BLaER1 treated with 17β-estradiol and CSF1 and Interleukin-3, amounts not matched to agents 10 nM and 100 nM (cell line): ENCODE measurements around the gene SORCS2.

Experiments used
- H3K27ac ChIP-seq, 11 experiments: shearing (Covaris generic); formaldehyde crosslinking; 2 replicates each; pipeline ENCODE4 v1.8.1; 2022
- H3K27me3 ChIP-seq, 11 experiments: shearing (Covaris generic); formaldehyde crosslinking; 2 replicates each; pipeline ENCODE4 v1.8.1; 2022
- H3K36me3 ChIP-seq, 11 experiments: shearing (Covaris generic); formaldehyde crosslinking; 2 replicates each; pipeline ENCODE4 v1.8.1; 2022
- H3K4me1 ChIP-seq, 10 experiments: shearing (Covaris generic); formaldehyde crosslinking; 2 replicates each; pipeline ENCODE4 v1.8.1; 2022
- H3K4me2 ChIP-seq, 11 experiments: shearing (Covaris generic); formaldehyde crosslinking; 2 replicates each; pipeline ENCODE4 v1.8.1; 2022
- H3K4me3 ChIP-seq, 10 experiments: shearing (Covaris generic); formaldehyde crosslinking; 2 replicates each; pipeline ENCODE4 v1.8.1; 2022
- H3K9ac ChIP-seq, 11 experiments: shearing (Covaris generic); formaldehyde crosslinking; 2 replicates each; pipeline ENCODE4 v1.8.1; 2022
- H3K9me3 ChIP-seq, 11 experiments: shearing (Covaris generic); formaldehyde crosslinking; replicated peaks in 1 of 11; 2 replicates each; pipeline ENCODE4 v1.8.1; 2022
- H4K20me1 ChIP-seq, 11 experiments: shearing (Covaris generic); formaldehyde crosslinking; 2 replicates each; pipeline ENCODE4 v1.8.1; 2022
- Cebpa-rat ChIP-seq, 11 experiments: shearing (Covaris generic); IDR thresholded peaks; 2 replicates each; pipeline ENCODE4 v1.8.1; 2022

Gene SORCS2

GRCh38 chr4:7167706-7168105, 24.6 kb upstream of the SORCS2 start:
- Histone ChIP-seq H3K4me1 (peaks cover 17 to 100% (median 95%) of the 10 kb centered on the region in 10 experiments), H4K20me1 (no peaks in the 10 kb centered on the region; a peak in 1 of 22 replicates), H3K4me2 (peak overlapping the region in 8 of 11 experiments; percentile 4 to 89 (median 78); a peak in 12 of 22 replicates), H3K27me3 (no peaks in the 10 kb centered on the region), H3K27ac (no peak overlapping the region; a peak in 1 of 22 replicates), H3K36me3 (no peaks in the 10 kb centered on the region), H3K4me3 (no peak overlapping the region), H3K9ac (0 out of 22 replicates have a peak overlapping the region, but pooled peaks of 1 of the 11 experiments have one; percentile 17), H3K9me3 (no peaks in the 10 kb centered on the region)
- TF ChIP-seq Cebpa-rat (IDR thresholded peaks at IDR 0.05): no peak

DNA sequence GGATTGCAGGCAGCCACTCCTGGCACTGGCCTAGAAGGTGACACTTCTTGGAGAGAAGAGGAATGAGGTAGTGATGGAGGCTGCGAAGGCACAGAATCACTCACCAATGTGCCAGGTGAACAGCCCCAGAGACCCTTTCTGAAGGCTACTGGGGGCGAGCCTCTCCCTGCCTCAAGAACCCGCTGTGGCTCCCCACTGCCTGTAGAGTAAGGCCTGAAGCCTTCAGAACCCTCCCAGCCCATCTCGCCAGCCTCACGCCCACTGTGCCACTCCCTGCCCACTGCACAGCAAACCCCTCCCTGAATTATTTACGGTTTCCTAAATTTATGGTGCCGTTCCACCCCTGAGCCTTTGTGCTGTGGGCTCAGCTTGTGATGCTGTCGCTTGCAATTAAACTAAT, 24.2 kb upstream of the SORCS2 start:
- H3K27me3 ChIP-seq: no peaks in the 10 kb centered on the region
- no peak for TF ChIP-seq Cebpa-rat (IDR thresholded peaks at IDR 0.05)
- H3K4me1 ChIP-seq: peaks cover 17 to 100% (median 93%) of the 10 kb centered on the region in 10 experiments
- peak overlapping the region in 7 of 11 experiments; percentile 71 to 89 (median 78); a peak in 14 of 22 replicates for H3K4me2 ChIP-seq
- H3K36me3 ChIP-seq: no peaks in the 10 kb centered on the region
- 0 out of 22 replicates have a peak overlapping the region, but pooled peaks of 1 of the 11 experiments have one; percentile 27 for H3K9ac ChIP-seq
- H3K27ac ChIP-seq: peak overlapping the region in 5 of 11 experiments; percentile 6 to 68 (median 64); a peak in 7 of 22 replicates
- no peak overlapping the region for H3K4me3 ChIP-seq
- no peaks in the 10 kb centered on the region; a peak in 1 of 22 replicates for H4K20me1 ChIP-seq
- H3K9me3 ChIP-seq: no peaks in the 10 kb centered on the region

DNA sequence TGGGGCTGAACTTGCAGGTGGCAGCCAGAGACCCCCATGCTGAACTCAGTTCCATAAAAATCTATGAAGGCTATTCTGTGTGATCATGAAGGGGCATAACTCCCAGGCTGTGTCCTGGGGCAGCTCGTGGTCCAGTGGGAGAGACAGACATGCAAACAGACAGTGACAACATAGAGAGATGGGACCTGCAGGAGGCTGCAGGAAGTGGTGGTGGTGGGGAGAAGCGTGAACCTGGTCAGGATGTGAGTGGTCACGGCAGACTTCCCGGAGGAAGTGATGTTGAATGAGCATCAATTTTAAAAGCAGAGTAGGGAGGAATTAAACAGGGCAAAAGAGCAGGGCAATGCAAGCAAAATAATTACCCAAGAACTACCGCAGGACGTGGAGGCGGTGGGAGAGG, 23.2 kb upstream of the SORCS2 start:
- Histone ChIP-seq H3K4me2 (peak overlapping the region; percentile 24 to 89 (median 72)), H4K20me1 (no peaks in the 10 kb centered on the region; a peak in 1 of 22 replicates), H3K27me3 (no peaks in the 10 kb centered on the region), H3K4me3 (peak overlapping the region in 1 of 10 experiments; percentile 2; a peak in 1 of 20 replicates), H3K27ac (peak overlapping the region in 6 of 11 experiments; percentile 6 to 68 (median 60); a peak in 9 of 22 replicates), H3K4me1 (peaks cover 17 to 96% (median 83%) of the 10 kb centered on the region in 10 experiments), H3K9ac (peak overlapping the region in 2 of 11 experiments; percentile 27 to 57; a peak in 4 of 22 replicates), H3K36me3 (no peaks in the 10 kb centered on the region), H3K9me3 (no peaks in the 10 kb centered on the region)
- no peak for TF ChIP-seq Cebpa-rat (IDR thresholded peaks at IDR 0.05)

DNA sequence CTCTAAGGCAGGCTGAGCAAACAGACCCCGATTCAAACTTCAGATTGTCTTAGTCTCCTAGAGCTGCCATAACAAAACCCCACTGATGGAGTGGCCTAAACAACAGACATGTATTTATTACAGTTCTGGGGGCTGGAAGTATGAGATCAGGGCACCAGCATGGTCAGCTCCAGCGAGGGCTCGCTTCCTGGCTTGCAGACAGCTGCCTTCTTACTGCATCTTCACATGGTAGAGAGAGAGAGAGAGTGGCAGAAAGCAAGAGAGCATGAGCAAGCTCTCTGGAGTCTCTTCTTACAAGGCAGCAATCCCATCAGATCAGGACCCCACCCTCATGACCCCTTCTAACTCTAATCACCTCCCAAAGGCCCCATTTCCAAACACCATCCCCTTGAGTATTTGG, 22.3 kb upstream of the SORCS2 start:
- no peaks in the 10 kb centered on the region for H3K9me3 ChIP-seq
- H3K4me3 ChIP-seq: no peak overlapping the region

GRCh38 chr4:7171191-7171900, 21.0 kb upstream of the SORCS2 start:
- Histone ChIP-seq H3K27ac (peak overlapping the region in 3 of 11 experiments; percentile 11 to 68 (median 16); a peak in 1 of 22 replicates), H4K20me1 (no peaks in the 10 kb centered on the region; a peak in 1 of 22 replicates), H3K9ac (peak overlapping the region in 2 of 11 experiments; percentile 8 to 23; a peak in 1 of 22 replicates), H3K4me3 (no peak overlapping the region), H3K27me3 (no peaks in the 10 kb centered on the region), H3K9me3 (no peaks in the 10 kb centered on the region), H3K4me1 (peaks cover 10 to 76% (median 63%) of the 10 kb centered on the region in 10 experiments; a peak in 19 of 20 replicates), H3K4me2 (peak overlapping the region in 9 of 11 experiments; percentile 2 to 89 (median 78); a peak in 17 of 22 replicates), H3K36me3 (no peaks in the 10 kb centered on the region)
- no peak for TF ChIP-seq Cebpa-rat (IDR thresholded peaks at IDR 0.05)

More for the DNA sequence above, 22.3 kb upstream of the SORCS2 start:
- no peak for TF ChIP-seq Cebpa-rat (IDR thresholded peaks at IDR 0.05)
- peak overlapping the region in 3 of 11 experiments; percentile 1 to 57 (median 39); a peak in 2 of 22 replicates for H3K9ac ChIP-seq
- H3K36me3 ChIP-seq: no peaks in the 10 kb centered on the region
- H4K20me1 ChIP-seq: no peaks in the 10 kb centered on the region; a peak in 1 of 22 replicates
- H3K27me3 ChIP-seq: no peaks in the 10 kb centered on the region
- peak overlapping the region in 10 of 11 experiments; percentile 27 to 89 (median 75); a peak in 18 of 22 replicates for H3K4me2 ChIP-seq
- H3K4me1 ChIP-seq: peaks cover 12 to 90% (median 74%) of the 10 kb centered on the region in 10 experiments
- H3K27ac ChIP-seq: peak overlapping the region in 6 of 11 experiments; percentile 6 to 68 (median 58); a peak in 10 of 22 replicates

DNA sequence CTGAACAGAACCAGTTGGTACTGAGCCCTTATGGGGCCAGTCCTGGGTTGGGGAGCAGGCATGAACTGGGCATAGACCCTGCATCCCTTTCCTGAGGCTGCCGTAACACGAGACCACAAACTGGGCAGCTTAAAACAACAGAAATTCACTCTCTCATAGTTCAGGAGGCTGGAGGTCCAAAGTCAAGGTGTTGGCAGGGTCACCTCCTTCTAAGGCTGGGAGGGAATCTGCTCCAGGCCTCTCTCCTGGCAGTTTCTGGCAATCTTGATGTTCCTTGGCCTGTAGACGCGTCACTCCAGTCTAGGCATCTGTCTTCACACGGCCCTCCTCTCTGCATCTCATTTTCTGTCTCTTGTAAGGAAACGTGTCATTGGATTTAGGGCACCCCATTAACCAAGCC, 19.8 kb upstream of the SORCS2 start:
- no peak overlapping the region for H3K9ac ChIP-seq
- H4K20me1 ChIP-seq: no peaks in the 10 kb centered on the region; a peak in 1 of 22 replicates
- H3K4me1 ChIP-seq: peaks cover 10 to 65% (median 52%) of the 10 kb centered on the region in 10 experiments; a peak in 19 of 20 replicates
- no peaks in the 10 kb centered on the region for H3K9me3 ChIP-seq
- H3K4me3 ChIP-seq: no peak overlapping the region
- peak overlapping the region in 8 of 11 experiments; percentile 5 to 89 (median 74); a peak in 10 of 22 replicates for H3K4me2 ChIP-seq
- no peak for TF ChIP-seq Cebpa-rat (IDR thresholded peaks at IDR 0.05)
- H3K27me3 ChIP-seq: no peaks in the 10 kb centered on the region
- H3K27ac ChIP-seq: peak overlapping the region in 1 of 11 experiments; percentile 0; a peak in 1 of 22 replicates
- no peaks in the 10 kb centered on the region for H3K36me3 ChIP-seq

DNA sequence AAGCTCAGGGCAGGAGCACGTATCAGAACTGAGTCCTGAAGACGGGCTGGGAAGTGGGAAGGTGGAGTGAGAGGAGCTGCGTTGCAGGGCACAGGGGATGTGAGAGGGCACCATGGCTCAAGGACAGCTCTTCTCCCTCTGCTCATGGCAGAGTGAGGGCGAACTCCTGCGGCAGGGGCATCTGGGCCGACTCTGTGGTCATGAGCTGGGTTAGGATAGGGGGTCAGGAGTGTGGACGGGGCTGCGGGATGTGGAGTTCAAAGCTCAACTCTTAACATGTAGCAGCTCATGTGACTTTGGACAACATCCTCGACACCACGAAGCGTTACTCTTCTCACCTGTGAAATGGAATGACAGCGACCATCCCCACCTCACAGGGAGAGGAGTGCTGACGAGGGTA, 19.4 kb upstream of the SORCS2 start:
- peaks cover 10 to 60% (median 50%) of the 10 kb centered on the region in 10 experiments; a peak in 19 of 20 replicates for H3K4me1 ChIP-seq
- no peak overlapping the region for H3K9ac ChIP-seq
- no peaks in the 10 kb centered on the region for H3K9me3 ChIP-seq
- H4K20me1 ChIP-seq: no peaks in the 10 kb centered on the region
- no peaks in the 10 kb centered on the region for H3K36me3 ChIP-seq
- H3K27me3 ChIP-seq: no peaks in the 10 kb centered on the region
- H3K4me3 ChIP-seq: no peak overlapping the region
- H3K4me2 ChIP-seq: peak overlapping the region in 7 of 11 experiments; percentile 5 to 89 (median 71); a peak in 8 of 22 replicates
- TF ChIP-seq Cebpa-rat (IDR thresholded peaks at IDR 0.05): no peak
- H3K27ac ChIP-seq: 0 out of 22 replicates have a peak overlapping the region, but pooled peaks of 1 of the 11 experiments have one; percentile 0

- no peak for TF ChIP-seq Cebpa-rat (IDR thresholded peaks at IDR 0.05)
- no peaks in the 10 kb centered on the region for H4K20me1 ChIP-seq
- H3K4me1 ChIP-seq: peaks cover 10 to 50% (median 40%) of the 10 kb centered on the region in 10 experiments; a peak in 19 of 20 replicates
- no peak overlapping the region for H3K4me3 ChIP-seq
- H3K27ac ChIP-seq: no peak overlapping the region
- no peaks in the 10 kb centered on the region for H3K27me3 ChIP-seq
- peaks cover 3 to 6% (median 4%) of the 10 kb centered on the region in 11 experiments for H3K9me3 ChIP-seq
- H3K4me2 ChIP-seq: peak overlapping the region in 3 of 11 experiments; percentile 7 to 29 (median 20); a peak in 2 of 22 replicates
- H3K9ac ChIP-seq: no peak overlapping the region
- no peaks in the 10 kb centered on the region for H3K36me3 ChIP-seq
These were observed 18.4 kb upstream of the SORCS2 start for GRCh38 chr4:7173841-7174449.
